Mesodermal cell (in vitro differentiated cells): ENCODE data around the gene BUB3.

Experiments
- H3K27ac ChIP-seq: 2 replicates; pipeline ENCODE4 v1.7.0; 2013; ENCODE audit warnings: mild to moderate bottlenecking, low read depth, low read length, moderate library complexity; ENCODE audit not compliant: severe bottlenecking
- H3K36me3 ChIP-seq: 2 replicates; pipeline ENCODE4 v1.7.1; 2013; ENCODE audit warnings: mild to moderate bottlenecking, low read length, moderate library complexity; ENCODE audit not compliant: control insufficient read depth, insufficient read depth
- H3K4me1 ChIP-seq: one replicate; pipeline ENCODE4 v1.7.1; 2013; ENCODE audit warnings: mild to moderate bottlenecking, low read length; ENCODE audit not compliant: insufficient read depth, control insufficient read depth, poor library complexity, severe bottlenecking
- H3K4me3 ChIP-seq: 2 replicates; pipeline ENCODE4 v1.7.0; 2013; ENCODE audit warnings: low read length, control low read depth, mild to moderate bottlenecking; ENCODE audit not compliant: insufficient read depth, poor library complexity, severe bottlenecking; ENCODE audit errors: extremely low read depth
- H3K9me3 ChIP-seq: 2 replicates; pipeline ENCODE4 v1.7.1; 2013; ENCODE audit warnings: mild to moderate bottlenecking, low read length, moderate library complexity; ENCODE audit not compliant: control insufficient read depth
- WGBS, 2 experiments: methylation state at CpG; one replicate each; pipeline ENCODE4 v1.1.5; 2013; ENCODE audit warnings: missing lambda C conversion rate in 2 of 2; ENCODE audit not compliant: insufficient coverage in 2 of 2; 5-methylcytosine and 5-hydroxymethylcytosine counted together

BUB3 gene

DNA sequence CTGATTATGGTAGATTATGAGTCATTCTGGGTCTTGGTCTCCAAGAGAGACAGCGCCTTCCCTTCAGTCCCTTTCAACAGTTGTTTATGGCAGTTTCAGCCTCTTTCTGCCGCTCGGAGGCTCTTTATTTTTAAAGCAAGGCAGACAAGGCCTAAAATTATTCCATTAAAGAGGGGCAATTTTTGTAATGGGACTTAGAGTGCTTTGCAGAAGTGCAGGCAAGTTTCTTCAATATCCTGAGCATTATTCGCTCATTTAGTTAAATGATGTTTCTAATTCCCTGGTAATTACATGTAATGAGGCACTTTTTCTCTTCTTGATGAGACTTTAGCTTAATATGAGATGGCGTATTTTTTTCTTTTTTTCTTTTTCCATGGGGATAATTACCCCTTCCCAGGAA, 33.6 kb downstream of the BUB3 start:
- peaks cover 5% of the 10 kb centered on the region for H3K9me3 ChIP-seq
- no peak overlapping the region for H3K27ac ChIP-seq
- H3K4me1 ChIP-seq: no peaks in the 10 kb centered on the region
- WGBS, 2 experiments: 83 to 85% methylated on average over 1 to 3 of the region's 5 CpGs
- H3K4me3 ChIP-seq: no peak overlapping the region
- peaks cover 38% of the 10 kb centered on the region for H3K36me3 ChIP-seq

DNA sequence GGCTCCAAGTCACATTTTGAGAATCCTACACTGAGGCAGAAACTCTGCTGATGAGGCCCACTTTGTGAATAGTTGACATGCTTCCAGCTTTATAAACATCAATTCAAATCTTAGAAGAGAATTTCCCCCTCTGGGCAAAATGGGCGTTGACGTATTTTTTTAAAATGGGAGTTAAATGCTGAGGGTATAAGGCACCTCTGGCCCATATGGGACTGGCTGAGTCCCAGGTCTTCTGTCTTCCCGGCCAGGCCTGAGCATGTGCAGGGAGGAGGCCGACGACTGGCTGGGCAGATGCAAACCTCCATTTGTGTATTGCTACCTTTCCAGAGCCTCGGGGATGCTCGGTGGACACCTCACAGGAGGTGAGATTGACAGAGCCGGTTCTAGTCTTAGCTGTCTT, 37.7 kb downstream of the BUB3 start:
- Histone ChIP-seq H3K4me1 (no peaks in the 10 kb centered on the region), H3K4me3 (no peak overlapping the region), H3K9me3 (no peaks in the 10 kb centered on the region), H3K36me3 (peaks cover 20% of the 10 kb centered on the region), H3K27ac (no peak overlapping the region)
- 87 to 90% methylated on average over 3 to 8 of the region's 8 CpGs for WGBS, 2 experiments

- Histone ChIP-seq H3K4me1 (no peaks in the 10 kb centered on the region), H3K27ac (no peak overlapping the region), H3K36me3 (peaks cover 19% of the 10 kb centered on the region), H3K9me3 (no peaks in the 10 kb centered on the region), H3K4me3 (no peak overlapping the region)
- 88 to 92% methylated on average over 9 of the region's 9 CpGs for WGBS, 2 experiments
Observed at GRCh38 chr10:123194056-123194455, 39.9 kb downstream of the BUB3 start.

DNA sequence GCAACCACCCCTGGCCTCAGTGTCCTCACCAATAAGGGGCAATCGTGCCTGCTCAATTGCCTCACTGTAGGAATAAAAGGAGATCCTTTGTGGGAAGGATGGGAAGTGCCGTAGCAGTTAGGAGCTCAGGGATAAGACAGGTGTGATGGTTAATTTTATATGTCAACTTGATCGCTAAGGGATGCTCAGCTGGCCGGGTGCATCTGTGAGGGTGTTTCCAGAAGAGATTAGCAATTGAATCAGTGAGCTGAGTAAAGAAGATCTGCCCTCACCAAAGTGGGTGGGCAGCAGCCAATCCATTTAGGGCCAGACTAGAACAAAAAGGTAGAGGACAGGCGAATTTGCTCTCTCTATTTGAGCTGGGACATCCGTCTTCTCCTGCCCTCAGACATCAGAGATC, 46.3 kb downstream of the BUB3 start:
- peaks cover 3% of the 10 kb centered on the region for H3K36me3 ChIP-seq
- no peaks in the 10 kb centered on the region for H3K9me3 ChIP-seq
- no peak overlapping the region for H3K27ac ChIP-seq
- H3K4me1 ChIP-seq: no peaks in the 10 kb centered on the region
- WGBS, 2 experiments: 80 to 88% methylated on average over 4 to 5 of the region's 6 CpGs
- no peak overlapping the region for H3K4me3 ChIP-seq

GRCh38 chr10:123202506-123202905, 48.3 kb downstream of the BUB3 start:
- Histone ChIP-seq H3K4me3 (no peak overlapping the region), H3K36me3 (no peaks in the 10 kb centered on the region), H3K27ac (no peak overlapping the region), H3K4me1 (no peaks in the 10 kb centered on the region), H3K9me3 (no peaks in the 10 kb centered on the region)
- 95 to 97% methylated on average over 7 of the region's 8 CpGs for WGBS, 2 experiments

GRCh38 chr10:123203393-123204126, 49.4 kb downstream of the BUB3 start:
- Histone ChIP-seq H3K4me1 (no peaks in the 10 kb centered on the region), H3K27ac (no peak overlapping the region), H3K4me3 (no peak overlapping the region), H3K9me3 (peaks cover 6% of the 10 kb centered on the region), H3K36me3 (no peaks in the 10 kb centered on the region)
- WGBS, 2 experiments: 92 to 95% methylated on average over 4 of the region's 6 CpGs

- no peak overlapping the region for H3K27ac ChIP-seq
- H3K4me1 ChIP-seq: no peaks in the 10 kb centered on the region
- WGBS, 2 experiments: 100% methylated on average over 1 of the region's 1 CpG
- no peaks in the 10 kb centered on the region for H3K36me3 ChIP-seq
- no peak overlapping the region for H3K4me3 ChIP-seq
- H3K9me3 ChIP-seq: peaks cover 6% of the 10 kb centered on the region
Observed at GRCh38 chr10:123204127-123204461, 49.9 kb downstream of the BUB3 start.

DNA sequence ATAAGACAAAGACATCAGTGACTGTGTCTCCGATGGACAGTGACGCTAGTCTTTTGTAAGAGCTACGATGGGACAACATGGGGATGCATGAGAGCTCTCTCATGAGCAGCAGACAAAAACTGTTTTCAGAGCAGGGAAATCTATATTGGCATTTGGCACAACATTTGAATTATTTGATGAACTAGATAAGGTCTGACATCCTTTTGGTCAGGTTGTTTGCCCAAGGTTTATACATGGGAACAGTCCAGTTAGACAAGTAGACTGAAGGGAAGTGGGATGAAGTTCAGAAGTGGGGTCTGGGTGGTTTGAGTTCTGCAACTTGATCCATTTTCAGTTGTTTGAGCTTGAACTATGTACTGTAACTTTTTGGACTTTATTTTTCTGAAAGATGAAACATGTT, 50.8 kb downstream of the BUB3 start:
- H3K9me3 ChIP-seq: peaks cover 6% of the 10 kb centered on the region

DNA sequence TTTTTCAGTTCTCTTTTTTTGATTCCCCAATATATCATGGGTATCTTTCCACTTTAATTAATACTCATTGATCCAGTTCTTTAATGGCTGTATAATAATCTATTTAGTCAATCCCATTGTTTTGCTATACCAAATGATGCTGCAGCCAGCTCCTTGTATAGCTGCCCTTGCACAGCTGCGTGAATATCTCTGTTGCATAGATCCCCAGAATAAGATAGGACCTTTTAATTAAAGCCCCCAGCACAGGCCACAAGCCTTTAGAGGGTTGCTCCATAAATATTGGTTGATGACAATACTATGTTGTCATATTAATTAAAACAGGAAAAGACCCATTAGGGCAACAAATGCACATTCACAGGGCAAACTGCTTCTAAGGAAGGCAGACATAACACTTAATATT, 57.9 kb downstream of the BUB3 start:
- H3K36me3 ChIP-seq: no peaks in the 10 kb centered on the region
- H3K4me3 ChIP-seq: no peak overlapping the region
- peaks cover 6% of the 10 kb centered on the region for H3K9me3 ChIP-seq
- WGBS, 2 experiments: 100% methylated on average over 1 of the region's 1 CpG; no CpG with 5 or more reads in 1 of the 2 experiments
- H3K4me1 ChIP-seq: no peaks in the 10 kb centered on the region
- no peak overlapping the region for H3K27ac ChIP-seq

More for the DNA sequence above, 50.8 kb downstream of the BUB3 start:
- Histone ChIP-seq H3K27ac (no peak overlapping the region), H3K4me3 (no peak overlapping the region), H3K36me3 (no peaks in the 10 kb centered on the region), H3K4me1 (no peaks in the 10 kb centered on the region)
- WGBS, 2 experiments: 89 to 98% methylated on average over 3 of the region's 3 CpGs

DNA sequence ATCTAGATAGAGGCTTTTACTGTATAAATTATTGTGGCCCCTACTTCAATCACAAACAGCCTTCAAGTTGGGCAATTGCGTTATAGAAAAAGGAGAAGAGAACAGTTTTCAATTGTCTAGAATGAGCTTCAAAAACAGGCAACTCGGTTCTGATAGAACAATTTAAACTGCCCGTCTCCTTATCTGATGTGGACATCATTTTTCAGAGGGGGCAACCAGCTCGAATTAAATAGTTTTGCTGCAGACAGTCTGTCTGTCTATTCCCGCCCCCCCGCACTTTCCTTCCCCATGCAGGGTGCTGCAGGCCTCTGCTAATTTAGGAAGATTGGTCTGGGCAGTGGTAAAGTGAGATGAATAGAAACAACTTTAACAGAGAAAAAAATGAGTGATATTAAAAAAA, 58.4 kb downstream of the BUB3 start:
- H3K4me1 ChIP-seq: no peaks in the 10 kb centered on the region
- no peak overlapping the region for H3K4me3 ChIP-seq
- H3K36me3 ChIP-seq: no peaks in the 10 kb centered on the region
- no peak overlapping the region for H3K27ac ChIP-seq
- WGBS, 2 experiments: 71 to 98% methylated on average over 2 to 4 of the region's 6 CpGs
- H3K9me3 ChIP-seq: peaks cover 6% of the 10 kb centered on the region

DNA sequence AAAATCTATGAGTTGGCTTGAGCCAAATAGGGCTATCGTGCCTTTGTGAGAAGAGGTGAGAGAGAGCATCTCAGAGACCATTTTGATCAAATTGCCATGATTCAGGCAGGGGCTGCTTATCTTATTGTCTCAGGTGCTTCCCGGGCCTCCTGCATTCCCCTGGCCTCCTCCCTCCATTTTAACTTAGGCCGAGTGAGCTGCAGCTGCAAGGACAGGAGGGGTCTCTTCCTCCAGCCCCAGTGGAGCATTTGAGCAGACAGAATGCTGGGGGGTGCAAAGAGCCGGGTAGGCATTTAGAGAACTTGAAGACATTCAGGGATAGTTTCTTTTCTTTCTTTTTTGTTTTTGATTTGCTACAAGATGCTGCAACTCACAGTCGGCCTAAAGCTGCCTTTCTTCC, 59.0 kb downstream of the BUB3 start:
- Histone ChIP-seq H3K9me3 (peaks cover under 1% of the 10 kb centered on the region), H3K4me1 (no peaks in the 10 kb centered on the region), H3K36me3 (no peaks in the 10 kb centered on the region), H3K27ac (no peak overlapping the region), H3K4me3 (no peak overlapping the region)
- 66 to 93% methylated on average over 1 to 3 of the region's 5 CpGs for WGBS, 2 experiments
